Measurements from ENCODE around the gene RGCC. TPM values are rescaled to one million over a fixed set of nuclear protein-coding genes. Genes with fewer than 3 reads are reported as not detected.
A peak's percentile ranks its signal among the peaks of the same experiment; 100 is the strongest.
"Not testable (repeated sequence)": the region's sequence is repeated elsewhere in the genome, so short reads cannot be mapped to it uniquely, and the experiment has no call there.

Gene RGCC
- 36.6 TPM for total RNA-seq

GRCh38 chr13:41456768-41457588, at the start of gene RGCC:
Gene RGCC, plus strand, starts transcription at chr13:41457550. Its CDS starts 158 bp downstream, at chr13:41457708.
- peak; percentile 79 for DNase-seq

GRCh38 chr13:41408121-41408520, 49.2 kb upstream of the RGCC start:
- DNase-seq: peak; percentile 12

- peak; percentile 20 for DNase-seq
Observed at GRCh38 chr13:41408746-41409145, 48.6 kb upstream of the RGCC start.

GRCh38 chr13:41409611-41410010, 47.7 kb upstream of the RGCC start:
- no peak for DNase-seq

- DNase-seq: no peak
Observed at GRCh38 chr13:41411060-41411459, 46.3 kb upstream of the RGCC start.

- DNase-seq: peak; percentile 56
Observed at GRCh38 chr13:41411522-41411921, 45.8 kb upstream of the RGCC start.

GRCh38 chr13:41413872-41414271, 43.5 kb upstream of the RGCC start:
- DNase-seq: no peak

GRCh38 chr13:41416276-41416675, 41.1 kb upstream of the RGCC start:
- DNase-seq: no peak

GRCh38 chr13:41418027-41418426, 39.3 kb upstream of the RGCC start:
- peak; percentile 13 for DNase-seq

- DNase-seq: no peak
Observed at GRCh38 chr13:41418731-41419130, 38.6 kb upstream of the RGCC start.

GRCh38 chr13:41419206-41419605, 38.1 kb upstream of the RGCC start:
- peak; percentile 17 for DNase-seq

GRCh38 chr13:41420146-41420545, 37.2 kb upstream of the RGCC start:
- DNase-seq: no peak

- DNase-seq: not testable (repeated sequence)
Observed at GRCh38 chr13:41421330-41421729, 36.0 kb upstream of the RGCC start.

GRCh38 chr13:41421983-41422382, 35.4 kb upstream of the RGCC start:
- DNase-seq: not testable (repeated sequence)

- DNase-seq: not testable (repeated sequence)
Observed at GRCh38 chr13:41423259-41423658, 34.1 kb upstream of the RGCC start.

- DNase-seq: not testable (repeated sequence)
Observed at GRCh38 chr13:41424675-41425074, 32.7 kb upstream of the RGCC start.

- no peak for DNase-seq
Observed at GRCh38 chr13:41426047-41426446, 31.3 kb upstream of the RGCC start.

GRCh38 chr13:41427666-41428065, 29.7 kb upstream of the RGCC start:
- DNase-seq: no peak

GRCh38 chr13:41428155-41428554, 29.2 kb upstream of the RGCC start:
- DNase-seq: no peak

- DNase-seq: not testable (repeated sequence)
Observed at GRCh38 chr13:41434030-41434429, 23.3 kb upstream of the RGCC start.

GRCh38 chr13:41434831-41435520, 22.4 kb upstream of the RGCC start:
- DNase-seq: no peak

GRCh38 chr13:41443969-41444368, 13.4 kb upstream of the RGCC start:
- no peak for DNase-seq

- DNase-seq: no peak
Observed at GRCh38 chr13:41452462-41452861, 4.9 kb upstream of the RGCC start.

GRCh38 chr13:41453620-41454019, 3.7 kb upstream of the RGCC start:
- no peak for DNase-seq

Data from tongue (tissue), 2 donors.